HuH-7.5 (cell line): Measurements from ENCODE around the gene GPR155.
A peak's percentile ranks its signal among the peaks of the same experiment; 100 is the strongest.
"Not testable (repeated sequence)": the region's sequence is repeated elsewhere in the genome, so short reads cannot be mapped to it uniquely, and the experiment has no call there.

Experiments
- DNase-seq: peaks from one replicate; pipeline ENCODE4 v3.0.0; 2011; ENCODE audit warnings: low spot score

GPR155 gene

GRCh38 chr2:174439323-174439722 is 47.5 kb downstream of the GPR155 start:
- DNase-seq = no peak

- no peak for DNase-seq
Observed at GRCh38 chr2:174438146-174438886, 48.5 kb downstream of the GPR155 start.

DNA sequence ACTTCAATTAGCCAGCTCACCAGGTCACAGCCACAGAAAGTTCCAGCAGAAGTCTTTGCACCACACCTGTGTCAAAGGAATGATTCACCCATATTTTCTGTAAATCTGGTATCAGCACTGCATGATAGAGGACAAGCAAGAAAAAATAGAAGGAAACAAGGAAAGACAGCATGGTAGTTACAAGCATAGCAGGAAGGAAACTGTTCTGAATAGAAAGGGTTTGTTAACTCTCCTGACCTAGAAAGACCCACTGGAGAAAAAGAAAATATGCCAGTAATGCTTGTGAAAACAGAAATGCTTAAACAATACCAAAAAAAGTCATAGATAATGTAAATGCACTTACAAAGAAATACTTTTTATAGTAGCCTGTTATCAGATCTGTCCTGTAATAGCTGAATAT is 50.5 kb downstream of the GPR155 start:
- DNase-seq = no peak

GRCh38 chr2:174431902-174432301 is 54.9 kb downstream of the GPR155 start:
- DNase-seq = no peak

GRCh38 chr2:174430066-174430465 is 56.8 kb downstream of the GPR155 start:
- no peak for DNase-seq

DNA sequence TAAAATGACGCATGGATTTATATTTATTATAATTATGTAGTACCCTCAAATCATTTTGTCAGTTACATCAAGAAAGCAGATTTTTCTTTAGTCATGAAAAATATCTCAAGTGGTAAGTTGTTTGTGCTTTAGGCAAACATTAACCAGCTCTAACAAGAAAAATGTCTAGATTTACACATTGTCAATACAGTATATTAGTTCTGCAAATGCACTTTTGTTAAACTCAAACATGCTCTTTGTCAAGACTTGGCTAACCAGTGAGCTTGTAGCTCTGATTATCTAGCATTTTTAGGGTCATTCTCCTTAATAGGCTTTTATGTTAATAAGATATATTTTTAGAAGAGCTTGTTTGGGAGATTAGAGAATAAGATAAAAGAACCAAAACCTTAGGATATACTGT is 58.6 kb downstream of the GPR155 start:
- DNase-seq = peak; percentile 37

DNA sequence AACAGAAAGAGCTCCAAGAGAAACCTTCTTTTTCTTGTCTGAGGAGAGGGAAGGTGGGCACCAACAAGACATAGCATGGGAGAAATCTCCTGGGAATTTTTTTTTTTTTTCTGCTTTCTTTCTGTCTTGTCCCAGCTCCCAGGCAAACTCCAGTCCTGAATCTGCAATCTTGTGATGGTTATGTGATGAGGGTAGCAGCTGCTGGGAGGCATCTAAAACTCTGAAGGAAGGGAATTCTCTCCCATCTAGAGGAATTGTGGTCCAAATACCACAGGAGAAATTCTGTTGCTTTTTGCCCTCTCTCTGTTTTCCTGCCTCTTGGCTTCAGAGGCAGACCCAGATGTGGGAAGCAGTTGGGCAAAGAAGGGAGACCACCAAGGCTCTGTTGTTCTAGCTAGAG is 74.6 kb downstream of the GPR155 start:
- DNase-seq = no peak

- DNase-seq = not testable (repeated sequence)
Observed at GRCh38 chr2:174410039-174410438, 76.8 kb downstream of the GPR155 start.

GRCh38 chr2:174403628-174404027 is 83.2 kb downstream of the GPR155 start:
- DNase-seq = no peak

DNA sequence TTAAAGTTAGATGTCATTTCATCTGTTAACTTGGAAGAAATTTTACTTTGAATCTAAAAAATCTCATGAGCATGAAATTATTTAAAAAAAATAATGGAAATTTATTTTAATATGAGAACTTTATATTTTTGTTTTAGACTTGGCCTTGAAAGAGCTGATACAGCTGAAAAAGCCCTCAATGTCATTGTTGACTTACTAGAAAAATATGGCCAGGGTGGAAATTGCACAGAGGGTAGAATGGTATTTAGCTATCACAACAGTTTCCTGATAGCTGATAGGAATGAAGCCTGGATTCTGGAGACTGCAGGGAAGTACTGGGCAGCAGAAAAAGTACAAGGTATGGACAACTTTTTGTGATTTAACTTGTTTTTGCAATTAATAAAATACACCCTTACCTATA is 86.0 kb downstream of the GPR155 start:
- no peak for DNase-seq

- DNase-seq = no peak
Observed at GRCh38 chr2:174399171-174399570, 87.7 kb downstream of the GPR155 start.

DNA sequence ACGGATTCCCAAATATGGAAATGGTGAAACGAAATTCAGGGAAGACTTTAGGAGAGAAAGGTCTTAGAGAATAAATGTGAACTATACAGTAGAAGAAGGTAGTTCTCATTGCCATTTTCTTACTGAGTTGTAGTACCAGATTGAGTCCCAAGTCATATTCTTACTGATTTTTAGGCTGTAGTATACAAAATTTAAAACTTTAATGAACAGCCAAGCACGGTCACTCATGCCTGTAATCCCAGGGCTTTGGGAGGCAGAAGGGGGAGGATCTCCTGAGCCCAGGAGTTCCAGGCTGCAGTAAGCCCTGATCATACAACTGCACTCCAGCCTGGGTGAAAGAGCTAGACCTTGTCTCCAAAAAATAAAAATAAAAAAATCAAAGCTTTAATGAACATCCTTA is 89.1 kb downstream of the GPR155 start:
- no peak for DNase-seq

GRCh38 chr2:174395969-174396630 is 90.7 kb downstream of the GPR155 start:
- peak; percentile 19 for DNase-seq

DNA sequence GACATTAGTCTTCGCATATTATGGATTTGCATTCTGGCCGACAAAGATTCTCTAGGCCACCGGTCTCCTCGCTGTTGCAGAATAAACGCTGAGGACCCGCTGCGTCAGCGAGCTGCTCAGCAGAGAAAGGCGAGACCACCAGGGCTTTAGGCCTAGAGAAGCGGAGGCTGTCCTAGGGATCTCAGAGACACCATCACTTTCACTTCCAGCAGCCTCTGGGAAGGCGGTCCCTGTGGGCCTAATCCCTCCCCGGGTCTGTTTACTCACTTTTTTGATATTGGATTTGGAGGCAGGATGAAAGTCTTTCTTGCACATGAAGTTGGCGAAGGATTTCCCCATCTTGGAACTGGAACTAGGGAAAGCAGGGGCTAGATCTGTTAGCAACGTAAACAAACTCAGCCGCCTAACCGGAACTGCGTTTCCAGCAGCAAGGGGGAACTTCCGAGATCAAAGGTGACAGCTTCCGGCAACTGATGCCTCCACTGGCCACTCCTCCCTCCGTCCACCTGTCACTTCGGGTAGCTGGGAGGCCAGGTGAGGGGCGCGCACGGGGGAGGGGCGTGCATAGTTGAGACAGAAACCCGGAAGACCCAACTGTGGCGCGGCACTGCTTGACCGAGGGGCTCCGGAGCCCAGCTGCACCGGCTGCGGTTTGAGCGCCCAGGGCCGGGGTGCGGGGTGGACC is 91.4 kb downstream of the GPR155 start, which contains the start of gene SCRN3:
Gene SCRN3 (plus strand): TSS at position 447 of the 685 bp plus-strand sequence. CDS start 2,554 bp downstream, outside the sequence.
- peak; percentile 81 for DNase-seq

DNA sequence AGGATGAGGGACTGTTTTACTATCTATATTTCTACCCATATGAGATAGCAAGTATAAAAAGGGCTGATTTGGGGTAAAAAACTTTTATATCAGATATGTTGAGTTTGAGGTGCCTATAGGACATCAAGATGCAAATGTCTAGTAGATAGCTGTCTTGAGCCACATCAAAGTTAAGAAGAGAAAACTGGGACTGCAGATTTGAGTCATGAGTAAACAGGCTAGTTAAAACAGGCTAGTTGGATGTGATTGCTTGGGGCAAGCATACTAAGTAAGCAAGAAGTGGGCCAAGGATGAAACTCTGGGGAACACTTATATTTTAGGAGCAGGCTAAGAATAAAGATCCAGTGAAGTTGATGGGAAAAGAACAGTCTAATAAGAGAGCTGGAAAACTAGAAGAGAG is 94.1 kb downstream of the GPR155 start:
- DNase-seq = no peak

DNA sequence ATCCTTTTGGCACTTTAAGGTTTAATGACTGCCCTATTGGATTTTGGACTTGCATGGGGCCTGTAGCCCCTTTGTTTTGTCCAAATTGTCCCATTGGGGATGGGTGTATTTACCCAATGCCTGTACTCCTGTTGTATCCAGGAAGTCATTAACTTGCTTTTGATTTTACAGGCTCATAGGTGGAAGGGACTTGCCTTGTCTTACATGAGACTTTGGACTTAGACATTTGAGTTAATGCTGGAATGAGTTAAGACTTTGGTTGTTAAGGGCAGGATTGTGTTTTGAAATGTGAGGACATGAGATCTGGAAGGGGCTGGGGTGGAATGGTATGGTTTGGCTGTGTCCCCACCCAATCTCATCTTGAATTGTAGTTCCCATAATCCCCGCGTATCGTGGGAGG is 96.5 kb downstream of the GPR155 start:
- not testable (repeated sequence) for DNase-seq

GRCh38 chr2:174389542-174389941 is 97.3 kb downstream of the GPR155 start:
- DNase-seq = no peak

GRCh38 chr2:174388706-174389105 is 98.1 kb downstream of the GPR155 start:
- not testable (repeated sequence) for DNase-seq

GRCh38 chr2:174385201-174385600 is 101.6 kb downstream of the GPR155 start:
- DNase-seq = no peak

DNA sequence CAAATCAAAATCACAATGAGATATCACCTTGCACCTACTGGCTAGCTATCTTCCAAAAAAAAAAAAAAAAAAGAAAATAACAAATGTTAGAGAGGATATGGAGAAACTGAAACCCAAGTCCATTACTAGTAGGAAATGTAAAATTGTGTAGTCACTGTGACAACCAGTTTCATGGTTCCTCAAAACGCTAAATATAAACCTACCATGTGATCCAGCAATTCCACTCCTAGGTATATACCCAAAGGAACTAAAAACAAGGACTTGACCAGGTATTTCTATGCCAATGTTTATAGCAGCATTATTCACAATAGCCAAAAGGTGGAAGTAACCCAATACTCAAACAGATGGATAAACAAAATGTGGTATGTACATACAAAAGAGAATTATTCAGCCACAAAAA is 103.0 kb downstream of the GPR155 start:
- DNase-seq = no peak
